Panc1 (cell line): ENCODE results near the gene GYG2. TPM values are rescaled to one million over a fixed set of nuclear protein-coding genes. Genes with fewer than 3 reads are reported as not detected.

Experiments used
- ATAC-seq: fragments of 200-7000 bp; cut with Tn5 transposase; 2 replicates; pipeline ENCODE4 v1.9.1; 2020; ENCODE audit warnings: mild to moderate bottlenecking, moderate library complexity
- BruUV-seq: library from RNA; stranded (reverse); fragments of 400-500 nt; replicated peaks from 2 replicates; lab custom pipeline; 2021; lab: Mats Ljungman, UMichigan
- CTCF ChIA-PET: fragments of 300-600 bp; sonication (Branson Sonifier 250); formaldehyde crosslinking; loops from one replicate; lab custom pipeline; 2022; ENCODE audit warnings: antibody characterized with exemption; lab: Charles Lee
- POLR2A ChIA-PET: fragments of 300-600 bp; sonication (Branson Sonifier 250); formaldehyde crosslinking; loops from one replicate; lab custom pipeline; 2022; ENCODE audit warnings: antibody characterized with exemption; lab: Charles Lee
- DNase-seq: peaks from one replicate; pipeline ENCODE4 v3.0.0-alpha.2; 2010; ENCODE audit warnings: low read depth, low spot score
- H3K27ac ChIP-seq: 2 replicates; pipeline ENCODE4 v1.5.1; 2011; ENCODE audit warnings: mild to moderate bottlenecking, low read length, inconsistent platforms
- H3K27me3 ChIP-seq: fragments of 200-500 bp; sonication (Bioruptor generic); 2 replicates; pipeline ENCODE4 v1.6.0; 2014; ENCODE audit warnings: low read length, inconsistent platforms; ENCODE audit not compliant: control insufficient read depth, insufficient read depth
- H3K36me3 ChIP-seq: fragments of 200-500 bp; sonication (Bioruptor generic); 2 replicates; pipeline ENCODE4 v1.5.1; 2014; ENCODE audit warnings: inconsistent platforms, mild to moderate bottlenecking, low read length, moderate library complexity; ENCODE audit not compliant: control insufficient read depth, insufficient read depth
- H3K4me1 ChIP-seq: 2 replicates; pipeline ENCODE4 v1.5.1; 2011; ENCODE audit warnings: inconsistent platforms, mild to moderate bottlenecking, low read length, moderate library complexity; ENCODE audit not compliant: control insufficient read depth, insufficient read depth
- H3K4me3 ChIP-seq, 2 experiments: 2 replicates each; pipeline ENCODE4 v1.5.1; 2011 to 2012; ENCODE audit warnings: low read depth in 2 of 2, low read length in 2 of 2, mild to moderate bottlenecking in 2 of 2, inconsistent platforms in 1 of 2, moderate library complexity in 1 of 2
- H3K9me3 ChIP-seq: fragments of 200-500 bp; sonication (Bioruptor generic); 2 replicates; pipeline ENCODE4 v1.5.1; 2014; ENCODE audit warnings: low read depth, mild to moderate bottlenecking, inconsistent platforms, low read length, moderate library complexity; ENCODE audit not compliant: control insufficient read depth, insufficient read depth
- POLR2AphosphoS5 ChIP-seq: IDR thresholded peaks from 2 replicates; pipeline ENCODE4 v1.6.1; 2012; ENCODE audit warnings: mild to moderate bottlenecking, low read depth, low read length, moderate library complexity
- SIN3A ChIP-seq: IDR thresholded peaks from 2 replicates; pipeline ENCODE4 v1.6.1; 2012; ENCODE audit warnings: low read depth, mild to moderate bottlenecking, low read length, moderate library complexity, borderline replicate concordance; ENCODE audit not compliant: insufficient read depth
- TCF7L2 ChIP-seq: IDR thresholded peaks from 2 replicates; pipeline ENCODE4 v1.6.1; 2011; ENCODE audit warnings: mild to moderate bottlenecking, low read depth, low read length, inconsistent platforms
- in situ Hi-C: cut with HindIII; loops from 2 replicates; pipeline ENCODE4 v1.10.0; 2016; ENCODE audit warnings: low sequenced_read_pairs, low pct_unique_long_range_greater_than_20kb
- intact Hi-C: fragments of 100-400 bp; cut with micrococcal nuclease; formaldehyde crosslinking; loops from one replicate; pipeline ENCODE4 v1.10.0; 2022; ENCODE audit not compliant: unreplicated experiment
- total RNA-seq: library from RNA; stranded (reverse); gene quantifications from one replicate; pipeline ENCODE4 v1.2.1, GENCODE V29; 2021; ENCODE audit not compliant: unreplicated experiment
- TF ChIP-seq, protein P1 (sequence below), 2 experiments: IDR thresholded peaks; 2 replicates each; pipeline ENCODE4 v1.6.1; 2011 to 2012; ENCODE audit warnings: low read depth in 2 of 2, control low read depth in 1 of 2, low read length in 1 of 2, mild to moderate bottlenecking in 1 of 2, moderate library complexity in 1 of 2; ENCODE audit not compliant: insufficient read depth in 1 of 2
- TF ChIP-seq, protein P2 (sequence below): fragments of 450-650 bp; IDR thresholded peaks from 2 replicates; pipeline ENCODE4 v1.5.1; 2017; ENCODE audit warnings: mild to moderate bottlenecking

The GYG2 gene
- total RNA-seq, 1 experiment from 2014 or later: 0.85 TPM

- BruUV-seq: no TSS peak
- no peak for ATAC-seq
- in situ Hi-C loops: no loop called here
- ChIA-PET POLR2A (no interaction called here), CTCF (no interaction called here)
- H3K9me3 ChIP-seq: no peaks in the 10 kb centered on the region
- H3K36me3 ChIP-seq: no peaks in the 10 kb centered on the region
- H3K4me3 ChIP-seq: no peak overlapping the region
- H3K27ac ChIP-seq: no peak overlapping the region
- TF ChIP-seq SIN3A (no peak), TCF7L2 (no peak), POLR2AphosphoS5 (no peak)
- TF ChIP-seq, protein P1, sequence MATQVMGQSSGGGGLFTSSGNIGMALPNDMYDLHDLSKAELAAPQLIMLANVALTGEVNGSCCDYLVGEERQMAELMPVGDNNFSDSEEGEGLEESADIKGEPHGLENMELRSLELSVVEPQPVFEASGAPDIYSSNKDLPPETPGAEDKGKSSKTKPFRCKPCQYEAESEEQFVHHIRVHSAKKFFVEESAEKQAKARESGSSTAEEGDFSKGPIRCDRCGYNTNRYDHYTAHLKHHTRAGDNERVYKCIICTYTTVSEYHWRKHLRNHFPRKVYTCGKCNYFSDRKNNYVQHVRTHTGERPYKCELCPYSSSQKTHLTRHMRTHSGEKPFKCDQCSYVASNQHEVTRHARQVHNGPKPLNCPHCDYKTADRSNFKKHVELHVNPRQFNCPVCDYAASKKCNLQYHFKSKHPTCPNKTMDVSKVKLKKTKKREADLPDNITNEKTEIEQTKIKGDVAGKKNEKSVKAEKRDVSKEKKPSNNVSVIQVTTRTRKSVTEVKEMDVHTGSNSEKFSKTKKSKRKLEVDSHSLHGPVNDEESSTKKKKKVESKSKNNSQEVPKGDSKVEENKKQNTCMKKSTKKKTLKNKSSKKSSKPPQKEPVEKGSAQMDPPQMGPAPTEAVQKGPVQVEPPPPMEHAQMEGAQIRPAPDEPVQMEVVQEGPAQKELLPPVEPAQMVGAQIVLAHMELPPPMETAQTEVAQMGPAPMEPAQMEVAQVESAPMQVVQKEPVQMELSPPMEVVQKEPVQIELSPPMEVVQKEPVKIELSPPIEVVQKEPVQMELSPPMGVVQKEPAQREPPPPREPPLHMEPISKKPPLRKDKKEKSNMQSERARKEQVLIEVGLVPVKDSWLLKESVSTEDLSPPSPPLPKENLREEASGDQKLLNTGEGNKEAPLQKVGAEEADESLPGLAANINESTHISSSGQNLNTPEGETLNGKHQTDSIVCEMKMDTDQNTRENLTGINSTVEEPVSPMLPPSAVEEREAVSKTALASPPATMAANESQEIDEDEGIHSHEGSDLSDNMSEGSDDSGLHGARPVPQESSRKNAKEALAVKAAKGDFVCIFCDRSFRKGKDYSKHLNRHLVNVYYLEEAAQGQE (IDR thresholded peaks at IDR 0.05; ENCODE audit: insufficient read depth in 1 of 2, low read depth in 2 of 2, low read length in 1 of 2): no peak
- TF ChIP-seq, protein P2, sequence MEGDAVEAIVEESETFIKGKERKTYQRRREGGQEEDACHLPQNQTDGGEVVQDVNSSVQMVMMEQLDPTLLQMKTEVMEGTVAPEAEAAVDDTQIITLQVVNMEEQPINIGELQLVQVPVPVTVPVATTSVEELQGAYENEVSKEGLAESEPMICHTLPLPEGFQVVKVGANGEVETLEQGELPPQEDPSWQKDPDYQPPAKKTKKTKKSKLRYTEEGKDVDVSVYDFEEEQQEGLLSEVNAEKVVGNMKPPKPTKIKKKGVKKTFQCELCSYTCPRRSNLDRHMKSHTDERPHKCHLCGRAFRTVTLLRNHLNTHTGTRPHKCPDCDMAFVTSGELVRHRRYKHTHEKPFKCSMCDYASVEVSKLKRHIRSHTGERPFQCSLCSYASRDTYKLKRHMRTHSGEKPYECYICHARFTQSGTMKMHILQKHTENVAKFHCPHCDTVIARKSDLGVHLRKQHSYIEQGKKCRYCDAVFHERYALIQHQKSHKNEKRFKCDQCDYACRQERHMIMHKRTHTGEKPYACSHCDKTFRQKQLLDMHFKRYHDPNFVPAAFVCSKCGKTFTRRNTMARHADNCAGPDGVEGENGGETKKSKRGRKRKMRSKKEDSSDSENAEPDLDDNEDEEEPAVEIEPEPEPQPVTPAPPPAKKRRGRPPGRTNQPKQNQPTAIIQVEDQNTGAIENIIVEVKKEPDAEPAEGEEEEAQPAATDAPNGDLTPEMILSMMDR: no peak
- no peaks in the 10 kb centered on the region for H3K27me3 ChIP-seq
- DNase-seq: no peak
- intact Hi-C loops: no loop called here
- no peaks in the 10 kb centered on the region for H3K4me1 ChIP-seq
These were observed 20.2 kb downstream of the GYG2 start for GRCh38 chrX:2848871-2849301.

GRCh38 chrX:2854918-2855317, 26.2 kb downstream of the GYG2 start:
- in situ Hi-C loops: no loop called here
- TF ChIP-seq TCF7L2: no peak
- TF ChIP-seq, protein P2: no peak
- no peaks in the 10 kb centered on the region for H3K36me3 ChIP-seq
- H3K9me3 ChIP-seq: no peaks in the 10 kb centered on the region
- intact Hi-C loops: no loop called here
- BruUV-seq: no TSS peak
- H3K4me1 ChIP-seq: no peaks in the 10 kb centered on the region
- H3K27me3 ChIP-seq: no peaks in the 10 kb centered on the region
- H3K4me3 ChIP-seq: no peak overlapping the region
- ChIA-PET POLR2A (no interaction called here), CTCF (no interaction called here)
- no peak overlapping the region for H3K27ac ChIP-seq
- DNase-seq: no peak
- no peak for ATAC-seq

GRCh38 chrX:2855761-2856160, 27.0 kb downstream of the GYG2 start:
- no peaks in the 10 kb centered on the region for H3K9me3 ChIP-seq
- POLR2A ChIA-PET: no interaction called here
- no peaks in the 10 kb centered on the region for H3K4me1 ChIP-seq
- intact Hi-C loops (no loop called here), in situ Hi-C loops (no loop called here)
- no peaks in the 10 kb centered on the region for H3K36me3 ChIP-seq
- DNase-seq (no peak), ATAC-seq (no peak)
- CTCF ChIA-PET: no interaction called here
- H3K4me3 ChIP-seq: no peak overlapping the region
- TF ChIP-seq TCF7L2: no peak
- TF ChIP-seq, protein P2: no peak
- TF ChIP-seq, protein P1 (IDR thresholded peaks at IDR 0.05; ENCODE audit: insufficient read depth in 1 of 2, low read depth in 2 of 2, low read length in 1 of 2): no peak
- no peak for TF ChIP-seq POLR2AphosphoS5
- TF ChIP-seq SIN3A: no peak
- no peak overlapping the region for H3K27ac ChIP-seq
- no peaks in the 10 kb centered on the region for H3K27me3 ChIP-seq
- BruUV-seq: no TSS peak
